GM19193 (cell line): ENCODE measurements around the gene NCKAP5L.

Experiments
- POLR2A ChIP-seq: IDR thresholded peaks from 4 replicates; pipeline ENCODE4 v1.6.1; 2011; ENCODE audit not compliant: insufficient read depth, insufficient read length; ENCODE audit errors: extremely low read depth

NCKAP5L gene

GRCh38 chr12:49762468-49762847 lies 65.8 kb downstream of the NCKAP5L start:
- TF ChIP-seq POLR2A: no peak

DNA sequence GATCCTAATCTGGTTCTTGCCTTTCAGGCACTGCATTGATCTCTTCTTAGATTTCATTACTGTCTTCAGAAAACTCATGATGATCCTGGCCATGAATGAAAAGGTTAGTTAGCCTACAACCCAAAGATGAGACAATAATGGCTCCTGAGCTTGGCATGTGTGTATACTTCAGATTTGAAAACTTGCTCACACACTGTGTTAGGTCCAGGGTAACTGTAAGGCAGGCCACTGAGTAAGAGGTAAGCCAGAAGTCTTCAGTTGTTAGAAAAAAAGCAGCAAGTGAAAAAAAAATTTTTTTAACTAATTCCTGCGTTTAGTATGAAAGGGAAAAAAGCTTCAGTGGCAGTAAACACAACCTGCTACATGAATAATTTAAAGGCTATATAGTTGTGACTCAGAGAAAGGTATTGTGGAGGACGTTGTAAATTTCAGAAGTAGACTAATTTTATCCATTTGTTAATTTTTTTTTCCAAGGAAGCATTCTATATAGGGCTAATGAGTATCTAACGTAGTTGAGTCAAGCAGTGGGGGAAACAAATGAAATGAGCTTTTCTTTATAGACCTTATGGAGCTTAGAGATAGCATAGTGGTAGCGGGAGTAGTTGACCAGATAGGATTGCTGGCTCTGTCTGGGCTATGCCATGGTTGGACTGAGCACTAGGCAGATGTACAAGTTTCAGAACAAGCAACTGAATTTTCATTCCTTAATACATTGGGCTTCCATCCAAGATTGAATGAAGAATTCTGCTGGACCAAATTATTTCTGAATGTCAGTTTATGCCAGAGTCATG lies 66.3 kb downstream of the NCKAP5L start:
- no peak for TF ChIP-seq POLR2A

DNA sequence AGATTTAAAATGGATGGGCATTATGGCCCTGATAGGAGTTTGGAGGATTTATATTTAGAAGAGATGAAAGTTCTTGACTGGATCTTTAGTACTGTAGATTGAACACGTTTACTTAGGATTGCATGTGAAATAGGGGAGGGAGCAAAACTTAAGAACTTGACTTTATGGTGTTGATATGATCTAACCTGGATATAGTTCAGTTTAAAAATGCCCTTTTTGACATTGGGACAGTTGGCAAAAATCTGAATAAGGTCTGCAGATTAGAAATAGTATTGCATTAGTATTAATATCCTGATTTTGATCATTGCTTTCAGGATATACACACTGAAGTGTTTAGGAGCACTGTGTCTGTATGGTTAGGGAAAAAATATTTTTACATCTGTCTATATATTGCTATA lies 77.2 kb downstream of the NCKAP5L start:
- no peak for TF ChIP-seq POLR2A

DNA sequence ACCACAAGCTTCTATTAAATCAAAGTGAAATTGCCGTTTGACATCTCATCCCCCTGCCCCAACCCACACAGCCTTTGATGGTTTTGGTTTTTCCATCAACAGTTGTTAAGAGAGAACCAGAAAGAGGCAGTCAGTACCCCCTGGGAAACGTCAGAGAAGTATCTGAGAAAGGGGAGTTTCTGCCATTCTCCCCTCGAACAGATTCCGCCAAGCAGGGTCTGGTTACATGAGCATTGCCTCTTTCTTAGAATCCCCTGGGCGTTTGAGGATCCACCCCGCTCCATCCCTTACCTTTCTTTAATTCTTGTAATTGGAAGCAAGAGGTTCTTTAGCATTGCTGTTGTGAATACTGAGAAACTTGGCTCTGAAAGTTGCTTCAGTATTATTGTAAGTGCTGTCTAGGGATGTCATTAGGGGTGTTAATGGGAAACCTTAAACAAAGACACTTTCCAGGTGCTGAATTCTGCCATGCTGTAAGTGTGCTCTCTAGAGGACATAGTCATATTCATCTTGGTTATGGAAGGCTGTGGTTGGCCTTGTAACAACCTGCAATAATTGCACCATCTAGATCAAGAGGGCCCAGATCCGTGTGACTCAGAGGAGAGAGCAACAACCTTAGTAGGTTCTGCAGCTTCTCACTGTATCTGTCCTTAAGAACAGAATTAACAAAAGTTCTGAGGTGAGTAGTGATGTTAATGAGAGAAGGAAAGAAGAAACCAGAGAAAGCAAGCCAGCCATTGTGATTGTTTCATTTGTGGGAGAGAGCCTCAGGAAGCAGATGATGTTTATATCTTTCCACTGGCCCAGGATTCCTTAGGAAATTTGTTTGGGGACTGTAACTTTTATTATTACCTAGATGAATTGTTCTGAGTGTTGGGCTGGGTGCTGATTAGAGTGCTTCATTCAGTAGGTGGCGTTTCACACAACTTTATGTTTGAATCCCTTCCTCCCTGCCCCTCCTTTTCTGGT lies 77.9 kb downstream of the NCKAP5L start:
- TF ChIP-seq POLR2A: no peak

DNA sequence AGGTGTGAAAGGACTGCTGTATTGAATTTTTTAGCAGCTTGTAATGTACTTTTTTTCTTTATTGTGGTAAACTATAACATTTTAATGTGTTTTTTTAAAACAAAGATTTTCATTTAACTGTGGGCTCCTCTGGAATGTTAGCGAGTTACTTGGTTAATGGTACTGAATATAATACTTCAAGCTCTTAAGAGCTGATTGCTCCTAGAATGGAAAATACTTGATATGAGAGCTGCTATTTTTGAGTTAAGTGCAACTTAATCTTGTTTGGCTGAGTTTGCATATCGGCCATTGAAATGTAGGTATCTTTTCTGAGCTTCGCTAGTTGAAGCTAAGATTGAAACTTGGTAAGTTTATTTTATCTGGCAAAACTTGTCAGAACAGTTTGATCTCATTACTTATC lies 79.4 kb downstream of the NCKAP5L start:
- no peak for TF ChIP-seq POLR2A

- TF ChIP-seq POLR2A: no peak
Measured at GRCh38 chr12:49748306-49748705, 79.9 kb downstream of the NCKAP5L start.

GRCh38 chr12:49744363-49744885 lies 83.8 kb downstream of the NCKAP5L start:
- no peak for TF ChIP-seq POLR2A

DNA sequence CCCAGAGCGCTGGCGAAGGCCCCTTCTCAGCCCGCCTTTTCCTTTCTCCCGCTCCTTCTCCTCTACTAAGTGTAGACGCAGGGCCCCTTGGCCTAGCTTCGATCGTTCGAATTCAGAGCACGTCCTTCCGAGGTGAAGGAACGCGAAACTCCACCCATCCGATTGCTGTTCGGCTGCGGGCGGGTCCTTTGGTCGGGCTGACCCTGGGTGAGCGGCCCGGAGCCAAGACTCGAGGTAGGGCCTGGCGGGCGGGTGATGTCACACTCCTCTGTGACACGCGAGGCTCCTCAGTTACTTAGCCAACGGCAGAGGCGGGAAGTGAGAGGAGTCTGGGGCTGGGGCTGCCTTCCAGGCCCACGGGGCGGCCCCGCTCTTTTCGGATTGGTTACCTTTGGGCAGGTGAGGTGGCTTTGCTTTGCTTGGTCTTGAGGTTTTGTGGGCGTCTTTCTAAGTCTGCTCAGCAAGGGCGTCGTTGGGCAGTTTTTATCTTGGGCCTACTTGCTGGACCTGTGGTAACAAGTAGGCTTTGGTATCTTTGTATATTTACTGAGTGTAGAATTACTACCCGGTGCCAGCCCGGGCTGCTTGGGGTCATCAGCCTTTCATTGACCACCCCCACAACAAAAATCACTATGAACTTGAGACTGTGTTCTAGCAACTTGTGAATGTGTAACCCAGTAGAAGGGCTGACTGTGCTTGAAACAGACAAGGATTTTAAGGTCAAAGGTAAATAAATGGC lies 86.2 kb downstream of the NCKAP5L start:
- no peak for TF ChIP-seq POLR2A
